HepG2 (cell line): ENCODE data around the gene PGAP3. TPM values are rescaled to one million over a fixed set of nuclear protein-coding genes. Genes with fewer than 3 reads are reported as not detected.
A peak's percentile ranks its signal among the peaks of the same experiment; 100 is the strongest.

ENCODE experiments used
- FOXO1 ChIP-seq: sonication (generic); formaldehyde crosslinking; IDR thresholded peaks from 2 replicates; pipeline ENCODE4 v1.4.0; 2020; ENCODE audit warnings: missing genetic modification reagents
- FOXP4 ChIP-seq: sonication (generic); formaldehyde crosslinking; IDR thresholded peaks from 2 replicates; pipeline ENCODE4 v1.4.0; 2020; ENCODE audit warnings: missing genetic modification reagents
- HNRNPUL1 ChIP-seq: fragments of 200-400 bp; formaldehyde crosslinking; IDR thresholded peaks from 2 replicates; pipeline ENCODE4 v1.6.1; 2017; ENCODE audit warnings: low read depth, mild to moderate bottlenecking, low read length, moderate library complexity
- HOXD1 ChIP-seq: sonication (generic); formaldehyde crosslinking; IDR thresholded peaks from 2 replicates; pipeline ENCODE4 v1.5.0; 2020; ENCODE audit warnings: missing genetic modification reagents
- IRF2 ChIP-seq: IDR thresholded peaks from 2 replicates; pipeline ENCODE4 v1.6.1; 2018; ENCODE audit warnings: missing genetic modification reagents, missing compliant biosample characterization
- MAX ChIP-seq: IDR thresholded peaks from 2 replicates; pipeline ENCODE4 v1.6.1; 2012; ENCODE audit warnings: inconsistent platforms
- MEIS2 ChIP-seq: sonication (generic); formaldehyde crosslinking; IDR thresholded peaks from 2 replicates; pipeline ENCODE4 v1.9.0; 2021; ENCODE audit warnings: mild to moderate bottlenecking, missing genetic modification reagents
- MIXL1 ChIP-seq: IDR thresholded peaks from 2 replicates; pipeline ENCODE4 v1.6.1; 2016
- RBM22 ChIP-seq: fragments of 200-400 bp; formaldehyde crosslinking; optimal IDR thresholded peaks from 2 replicates; pipeline ENCODE3; 2017; ENCODE audit warnings: mild to moderate bottlenecking, low read length, moderate library complexity
- REXO4 ChIP-seq: sonication (generic); formaldehyde crosslinking; IDR thresholded peaks from 2 replicates; pipeline ENCODE4 v1.8.0; 2022; ENCODE audit warnings: missing genetic modification reagents, mild to moderate bottlenecking, borderline replicate concordance
- SIX4 ChIP-seq: sonication (generic); formaldehyde crosslinking; IDR thresholded peaks from 2 replicates; pipeline ENCODE4 v1.4.0; 2020; ENCODE audit warnings: missing genetic modification reagents
- THYN1 ChIP-seq: sonication (generic); formaldehyde crosslinking; IDR thresholded peaks from 2 replicates; pipeline ENCODE4 v1.8.1; 2023; ENCODE audit warnings: low read depth, mild to moderate bottlenecking, moderate library complexity, missing genetic modification reagents, borderline replicate concordance
- U2AF1 ChIP-seq: fragments of 200-400 bp; formaldehyde crosslinking; optimal IDR thresholded peaks from 2 replicates; pipeline ENCODE3; 2017; ENCODE audit warnings: mild to moderate bottlenecking, low read depth, low read length
- ZFP37 ChIP-seq: sonication (generic); formaldehyde crosslinking; IDR thresholded peaks from 2 replicates; pipeline ENCODE4 v1.4.0; 2020; ENCODE audit warnings: missing genetic modification reagents, borderline replicate concordance
- ZMYM4 ChIP-seq: sonication (generic); formaldehyde crosslinking; IDR thresholded peaks from 2 replicates; pipeline ENCODE4 v1.8.1; 2023; ENCODE audit warnings: mild to moderate bottlenecking, missing genetic modification reagents
- ZNF143 ChIP-seq: sonication (generic); formaldehyde crosslinking; IDR thresholded peaks from 2 replicates; pipeline ENCODE4 v1.4.0; 2020; ENCODE audit warnings: missing genetic modification reagents
- ZNF160 ChIP-seq: sonication (generic); formaldehyde crosslinking; IDR thresholded peaks from 2 replicates; pipeline ENCODE4 v1.8.0; 2022; ENCODE audit warnings: mild to moderate bottlenecking, inconsistent platforms, missing genetic modification reagents
- ZNF460 ChIP-seq: sonication (generic); formaldehyde crosslinking; IDR thresholded peaks from 2 replicates; pipeline ENCODE4 v1.5.1; 2020; ENCODE audit warnings: missing genetic modification reagents, mild to moderate bottlenecking, borderline replicate concordance
- ZNF724P ChIP-seq: sonication (generic); formaldehyde crosslinking; IDR thresholded peaks from 2 replicates; pipeline ENCODE4 v1.8.0; 2022; ENCODE audit warnings: missing genetic modification reagents, borderline replicate concordance
- polyA plus RNA-seq, 8 experiments: library from polyadenylated mRNA; depleted of rRNA in 3 of 8; stranded (reverse) in 7 of 8; unstranded in 1 of 8; fragments of >200 nt; fragmentation: Illumina TruSeq in 4 of 8; extraction: Trizol in 4 of 8; gene quantifications; 2 replicates each; pipeline versions ENCODE4 v1.2.1 to v1.2.3, GENCODE V29; 2011 to 2016; ENCODE audit warnings: low read depth in 4 of 8, missing spikeins in 1 of 8, mixed read lengths in 1 of 8; ENCODE audit not compliant: insufficient read depth in 1 of 8
- total RNA-seq, 5 experiments: library from RNA; depleted of rRNA; stranded (reverse); fragments of >200 nt; fragmentation: Illumina TruSeq; extraction: Trizol; gene quantifications; 2 replicates each; pipeline ENCODE4 v1.2.3, GENCODE V29; 2016; ENCODE audit warnings: low read depth in 1 of 5
- TF ChIP-seq, protein P1 (sequence below): sonication (generic); formaldehyde crosslinking; IDR thresholded peaks from 2 replicates; pipeline ENCODE4 v1.5.0; 2020; ENCODE audit warnings: mild to moderate bottlenecking, missing genetic modification reagents, borderline replicate concordance

PGAP3 gene
- total and polyA plus RNA-seq, 2 of the 13 experiments (the other 11 are each of a cell fraction or from before 2014, with no cell fraction given), result 11.9 to 14.6 TPM

DNA sequence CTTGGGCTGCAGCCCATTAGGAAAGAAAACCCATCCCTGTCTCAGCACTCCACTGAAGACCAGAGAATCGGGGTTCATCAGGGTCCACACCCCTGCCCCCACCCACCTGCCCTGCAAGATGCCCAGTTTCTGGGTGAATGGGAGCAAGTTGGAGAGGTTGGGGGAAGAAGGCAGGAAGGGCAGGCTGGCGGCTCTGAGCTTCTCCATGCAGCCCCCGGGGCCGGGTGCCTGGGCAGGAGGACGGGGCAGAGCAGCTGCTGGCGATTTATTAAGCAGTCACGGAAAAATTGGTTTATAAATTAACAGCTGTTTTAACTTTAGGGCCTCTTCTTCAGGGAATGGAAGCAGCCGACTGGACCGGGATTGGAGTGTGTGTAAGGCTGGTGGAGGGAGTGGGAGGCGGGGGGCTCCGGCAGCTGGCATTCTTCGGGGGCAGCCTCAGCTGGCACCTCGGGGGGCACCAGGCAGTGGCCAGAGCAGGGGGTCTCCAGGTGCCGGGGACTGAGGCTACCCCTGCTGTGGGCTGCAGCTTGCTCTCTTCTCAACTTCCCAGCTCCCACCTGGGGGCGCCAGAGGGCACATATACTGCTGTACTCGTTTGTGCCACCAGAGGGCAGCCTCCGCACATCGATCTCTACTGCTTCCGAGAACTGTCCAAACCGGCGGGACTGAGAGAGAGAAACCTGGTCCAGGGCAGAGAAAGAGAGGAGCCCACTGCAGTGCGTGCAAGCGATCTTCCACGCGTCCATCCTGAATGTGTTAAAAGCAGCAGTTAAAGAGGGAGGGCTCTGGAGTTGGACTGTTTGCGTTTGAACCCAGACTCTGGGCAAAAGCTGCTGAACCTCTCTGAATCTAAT, 66.1 kb downstream of the PGAP3 start (continued):
- TF ChIP-seq HOXD1 (CRISPR knock-in tag) (peak; percentile 59; the same call in 1 of the 2 replicates), REXO4 (no peak), ZFP37 (CRISPR knock-in tag) (peak; percentile 83), ZNF724P (CRISPR knock-in tag) (no peak), MEIS2 (CRISPR knock-in tag) (peak; percentile 41; the same call in 1 of the 2 replicates), ZNF160 (CRISPR knock-in tag) (0 out of 2 replicates have a peak, but pooled peaks have one; percentile 36), ZNF143 (CRISPR knock-in tag) (peak; percentile 41; the same call in 1 of the 2 replicates), SIX4 (CRISPR knock-in tag) (0 out of 2 replicates have a peak, but pooled peaks have one; percentile 56), ZMYM4 (CRISPR knock-in tag) (peak; percentile 61), FOXP4 (CRISPR knock-in tag) (0 out of 2 replicates have a peak, but pooled peaks have one; percentile 21), HNRNPUL1 (no peak), IRF2 (CRISPR knock-in tag) (peak; percentile 90), MIXL1 (CRISPR knock-in tag) (peak; percentile 70), ZNF460 (CRISPR knock-in tag) (no peak), U2AF1 (no peak), THYN1 (CRISPR knock-in tag) (no peak), MAX (peak; percentile 69), FOXO1 (CRISPR knock-in tag) (peak; percentile 51), RBM22 (no peak)
- TF ChIP-seq, protein P1, sequence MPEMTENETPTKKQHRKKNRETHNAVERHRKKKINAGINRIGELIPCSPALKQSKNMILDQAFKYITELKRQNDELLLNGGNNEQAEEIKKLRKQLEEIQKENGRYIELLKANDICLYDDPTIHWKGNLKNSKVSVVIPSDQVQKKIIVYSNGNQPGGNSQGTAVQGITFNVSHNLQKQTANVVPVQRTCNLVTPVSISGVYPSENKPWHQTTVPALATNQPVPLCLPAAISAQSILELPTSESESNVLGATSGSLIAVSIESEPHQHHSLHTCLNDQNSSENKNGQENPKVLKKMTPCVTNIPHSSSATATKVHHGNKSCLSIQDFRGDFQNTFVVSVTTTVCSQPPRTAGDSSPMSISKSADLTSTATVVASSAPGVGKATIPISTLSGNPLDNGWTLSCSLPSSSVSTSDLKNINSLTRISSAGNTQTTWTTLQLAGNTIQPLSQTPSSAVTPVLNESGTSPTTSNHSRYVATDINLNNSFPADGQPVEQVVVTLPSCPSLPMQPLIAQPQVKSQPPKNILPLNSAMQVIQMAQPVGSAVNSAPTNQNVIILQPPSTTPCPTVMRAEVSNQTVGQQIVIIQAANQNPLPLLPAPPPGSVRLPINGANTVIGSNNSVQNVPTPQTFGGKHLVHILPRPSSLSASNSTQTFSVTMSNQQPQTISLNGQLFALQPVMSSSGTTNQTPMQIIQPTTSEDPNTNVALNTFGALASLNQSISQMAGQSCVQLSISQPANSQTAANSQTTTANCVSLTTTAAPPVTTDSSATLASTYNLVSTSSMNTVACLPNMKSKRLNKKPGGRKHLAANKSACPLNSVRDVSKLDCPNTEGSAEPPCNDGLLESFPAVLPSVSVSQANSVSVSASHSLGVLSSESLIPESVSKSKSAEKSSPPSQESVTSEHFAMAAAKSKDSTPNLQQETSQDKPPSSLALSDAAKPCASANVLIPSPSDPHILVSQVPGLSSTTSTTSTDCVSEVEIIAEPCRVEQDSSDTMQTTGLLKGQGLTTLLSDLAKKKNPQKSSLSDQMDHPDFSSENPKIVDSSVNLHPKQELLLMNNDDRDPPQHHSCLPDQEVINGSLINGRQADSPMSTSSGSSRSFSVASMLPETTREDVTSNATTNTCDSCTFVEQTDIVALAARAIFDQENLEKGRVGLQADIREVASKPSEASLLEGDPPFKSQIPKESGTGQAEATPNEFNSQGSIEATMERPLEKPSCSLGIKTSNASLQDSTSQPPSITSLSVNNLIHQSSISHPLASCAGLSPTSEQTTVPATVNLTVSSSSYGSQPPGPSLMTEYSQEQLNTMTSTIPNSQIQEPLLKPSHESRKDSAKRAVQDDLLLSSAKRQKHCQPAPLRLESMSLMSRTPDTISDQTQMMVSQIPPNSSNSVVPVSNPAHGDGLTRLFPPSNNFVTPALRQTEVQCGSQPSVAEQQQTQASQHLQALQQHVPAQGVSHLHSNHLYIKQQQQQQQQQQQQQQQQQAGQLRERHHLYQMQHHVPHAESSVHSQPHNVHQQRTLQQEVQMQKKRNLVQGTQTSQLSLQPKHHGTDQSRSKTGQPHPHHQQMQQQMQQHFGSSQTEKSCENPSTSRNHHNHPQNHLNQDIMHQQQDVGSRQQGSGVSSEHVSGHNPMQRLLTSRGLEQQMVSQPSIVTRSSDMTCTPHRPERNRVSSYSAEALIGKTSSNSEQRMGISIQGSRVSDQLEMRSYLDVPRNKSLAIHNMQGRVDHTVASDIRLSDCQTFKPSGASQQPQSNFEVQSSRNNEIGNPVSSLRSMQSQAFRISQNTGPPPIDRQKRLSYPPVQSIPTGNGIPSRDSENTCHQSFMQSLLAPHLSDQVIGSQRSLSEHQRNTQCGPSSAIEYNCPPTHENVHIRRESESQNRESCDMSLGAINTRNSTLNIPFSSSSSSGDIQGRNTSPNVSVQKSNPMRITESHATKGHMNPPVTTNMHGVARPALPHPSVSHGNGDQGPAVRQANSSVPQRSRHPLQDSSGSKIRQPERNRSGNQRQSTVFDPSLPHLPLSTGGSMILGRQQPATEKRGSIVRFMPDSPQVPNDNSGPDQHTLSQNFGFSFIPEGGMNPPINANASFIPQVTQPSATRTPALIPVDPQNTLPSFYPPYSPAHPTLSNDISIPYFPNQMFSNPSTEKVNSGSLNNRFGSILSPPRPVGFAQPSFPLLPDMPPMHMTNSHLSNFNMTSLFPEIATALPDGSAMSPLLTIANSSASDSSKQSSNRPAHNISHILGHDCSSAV (CRISPR knock-in tag), result no peak
